H1 (cell line): ENCODE results near the gene HADHA. TPM values are rescaled to one million over a fixed set of nuclear protein-coding genes. Genes with fewer than 3 reads are reported as not detected.

Experiments
- CTCF ChIA-PET: fragments of 300-600 bp; sonication (Branson Sonifier 250); formaldehyde crosslinking; loops from one replicate; lab custom pipeline; 2021; ENCODE audit not compliant: partially characterized antibody; lab: Charles Lee
- POLR2A ChIA-PET: fragments of 300-600 bp; sonication (Branson Sonifier 250); formaldehyde crosslinking; loops from one replicate; lab custom pipeline; 2021; ENCODE audit warnings: inconsistent platforms; ENCODE audit not compliant: partially characterized antibody; lab: Charles Lee
- DNase-seq, 2 experiments: peaks; one replicate each; pipeline versions ENCODE4 v3.0.0 to v3.0.0-alpha.2; 2010 to 2022; ENCODE audit warnings: low spot score in 2 of 2, low read depth in 1 of 2, mixed read lengths in 1 of 2
- FAIRE-seq: peaks from 2 replicates; lab custom pipeline; 2011; peaks lifted over from hg19 to GRCh38; lab: Jason Lieb, UNC
- H2AFZ ChIP-seq: 2 replicates; pipeline ENCODE4 v1.8.1; 2012; ENCODE audit warnings: low read length, inconsistent platforms
- H2AK5ac ChIP-seq: 2 replicates; pipeline ENCODE4 v1.6.1; 2013; ENCODE audit warnings: low read depth, low read length
- H2BK120ac ChIP-seq: replicated peaks from 2 replicates; pipeline ENCODE3; 2013; ENCODE audit warnings: low read depth, low read length, inconsistent platforms
- H2BK12ac ChIP-seq: 2 replicates; pipeline ENCODE4 v1.6.1; 2013; ENCODE audit warnings: low read depth, low read length
- H2BK15ac ChIP-seq: 2 replicates; pipeline ENCODE4 v1.6.1; 2013; ENCODE audit warnings: low read length
- H2BK20ac ChIP-seq: 2 replicates; pipeline ENCODE4 v1.6.1; 2013; ENCODE audit warnings: low read length
- H2BK5ac ChIP-seq: 2 replicates; pipeline ENCODE4 v1.6.1; 2013; ENCODE audit warnings: low read depth, low read length
- H3K14ac ChIP-seq: 2 replicates; pipeline ENCODE4 v1.6.1; 2013; ENCODE audit warnings: inconsistent platforms; ENCODE audit not compliant: insufficient read length
- H3K18ac ChIP-seq: 2 replicates; pipeline ENCODE4 v1.6.1; 2013; ENCODE audit warnings: low read length; ENCODE audit errors: extremely low read depth
- H3K23ac ChIP-seq: 2 replicates; pipeline ENCODE4 v1.6.1; 2013; ENCODE audit warnings: inconsistent platforms; ENCODE audit not compliant: insufficient read length
- H3K23me2 ChIP-seq: 2 replicates; pipeline ENCODE4 v1.6.1; 2013; ENCODE audit warnings: low read depth, low read length
- H3K27ac ChIP-seq: 2 replicates; pipeline ENCODE4 v1.6.1; 2011; ENCODE audit warnings: low read depth, low read length, inconsistent platforms
- H3K27me3 ChIP-seq, 4 experiments: replicated peaks in 1 of 4; 1 replicate in 1 of 4; 2 replicates in 3 of 4; pipeline versions ENCODE4 v1.6.1 to v1.8.1; 2011 to 2013; ENCODE audit warnings: low read length in 3 of 4, mild to moderate bottlenecking in 3 of 4, inconsistent platforms in 2 of 4, mixed read lengths in 2 of 4, moderate library complexity in 1 of 4; ENCODE audit not compliant: control insufficient read depth in 3 of 4, insufficient read depth in 3 of 4; ENCODE audit errors: extremely low read depth in 1 of 4
- H3K36me3 ChIP-seq, 4 experiments: 2 replicates each; pipeline versions ENCODE4 v1.6.1 to v1.8.1; 2011 to 2013; ENCODE audit warnings: mild to moderate bottlenecking in 4 of 4, low read length in 3 of 4, moderate library complexity in 2 of 4, control low read depth in 1 of 4, inconsistent platforms in 1 of 4; ENCODE audit not compliant: insufficient read depth in 4 of 4, control insufficient read depth in 2 of 4
- H3K4ac ChIP-seq: replicated peaks from 2 replicates; pipeline ENCODE3; 2013; ENCODE audit warnings: low read length, low read depth, mixed read lengths, inconsistent platforms; ENCODE audit not compliant: insufficient read length
- H3K4me1 ChIP-seq, 4 experiments: replicated peaks in 1 of 4; 1 replicate in 1 of 4; 2 replicates in 3 of 4; pipeline versions ENCODE4 v1.6.1 to v1.8.1; 2011 to 2013; ENCODE audit warnings: low read length in 3 of 4, inconsistent platforms in 2 of 4, mixed read lengths in 1 of 4; ENCODE audit not compliant: insufficient read depth in 4 of 4, control insufficient read depth in 3 of 4
- H3K4me2 ChIP-seq, 2 experiments: 2 replicates each; pipeline versions ENCODE4 v1.6.1 to v1.8.1; 2011 to 2013; ENCODE audit warnings: low read depth in 2 of 2, low read length in 2 of 2, control low read depth in 1 of 2, inconsistent platforms in 1 of 2, mild to moderate bottlenecking in 1 of 2; ENCODE audit not compliant: insufficient read depth in 1 of 2
- H3K4me3 ChIP-seq, 4 experiments: fragments of 200-600, 300-600 bp in 1 of 4; sonication (generic), shearing (Covaris generic), sonication (Bioruptor Twin) in 1 of 4; 2 replicates each; pipeline versions ENCODE4 v1.5.1 to v1.8.1; 2011 to 2016; ENCODE audit warnings: low read length in 4 of 4, low read depth in 3 of 4, control low read depth in 2 of 4, inconsistent platforms in 2 of 4, mild to moderate bottlenecking in 2 of 4, mixed read lengths in 1 of 4, moderate library complexity in 1 of 4; ENCODE audit not compliant: insufficient read depth in 2 of 4; ENCODE audit errors: extremely low read depth in 1 of 4
- H3K56ac ChIP-seq: replicated peaks from 2 replicates; pipeline ENCODE3; 2013; ENCODE audit warnings: low read depth, mild to moderate bottlenecking, mixed read lengths, low read length, inconsistent platforms; ENCODE audit not compliant: insufficient read length
- H3K79me1 ChIP-seq: 2 replicates; pipeline ENCODE4 v1.6.1; 2013; ENCODE audit warnings: low read depth, low read length, control low read depth
- H3K79me2 ChIP-seq, 2 experiments: 2 replicates each; pipeline versions ENCODE4 v1.6.1 to v1.8.1; 2012 to 2013; ENCODE audit warnings: low read length in 2 of 2, mild to moderate bottlenecking in 2 of 2, inconsistent platforms in 1 of 2; ENCODE audit not compliant: insufficient read depth in 2 of 2, control insufficient read depth in 1 of 2
- H3K9ac ChIP-seq, 4 experiments: replicated peaks in 1 of 4; 1 replicate in 1 of 4; 2 replicates in 3 of 4; pipeline versions ENCODE4 v1.6.1 to v1.8.1; 2011 to 2013; ENCODE audit warnings: low read depth in 3 of 4, low read length in 3 of 4, control low read depth in 2 of 4, mild to moderate bottlenecking in 2 of 4, moderate library complexity in 2 of 4, inconsistent platforms in 1 of 4; ENCODE audit errors: extremely low read depth in 1 of 4
- H3K9me3 ChIP-seq, 2 experiments: 2 replicates each; pipeline versions ENCODE4 v1.6.1 to v1.8.1; 2012 to 2013; ENCODE audit warnings: mild to moderate bottlenecking in 2 of 2, moderate library complexity in 2 of 2, control low read depth in 1 of 2, inconsistent platforms in 1 of 2, low read depth in 1 of 2, low read length in 1 of 2, mixed read lengths in 1 of 2; ENCODE audit not compliant: insufficient read depth in 2 of 2
- H4K20me1 ChIP-seq, 2 experiments: replicated peaks in 1 of 2; 2 replicates each; pipeline versions ENCODE3 to v1.8.1; 2011 to 2013; ENCODE audit warnings: inconsistent platforms in 2 of 2, low read length in 2 of 2, mild to moderate bottlenecking in 1 of 2; ENCODE audit not compliant: insufficient read depth in 2 of 2, control insufficient read depth in 1 of 2
- H4K5ac ChIP-seq: 2 replicates; pipeline ENCODE4 v1.6.1; 2013; ENCODE audit warnings: low read length, low read depth, mixed read lengths, inconsistent platforms; ENCODE audit not compliant: insufficient read length
- H4K8ac ChIP-seq: 2 replicates; pipeline ENCODE4 v1.8.0; 2013; ENCODE audit warnings: mild to moderate bottlenecking, moderate library complexity, low read length, inconsistent platforms; ENCODE audit not compliant: insufficient read depth; ENCODE audit errors: extremely low read depth
- H4K91ac ChIP-seq: replicated peaks from 2 replicates; pipeline ENCODE3; 2013; ENCODE audit warnings: low read length, mixed read lengths, inconsistent platforms; ENCODE audit not compliant: insufficient read length
- BCL11A ChIP-seq, 2 experiments: IDR thresholded peaks; one replicate each; pipeline ENCODE4 v1.6.1; 2011; ENCODE audit warnings: low read depth in 2 of 2, low read length in 2 of 2, mild to moderate bottlenecking in 2 of 2
- NANOG ChIP-seq: IDR thresholded peaks from 2 replicates; pipeline ENCODE4 v1.6.1; 2011; ENCODE audit warnings: low read length, low read depth, mild to moderate bottlenecking, inconsistent platforms; ENCODE audit not compliant: insufficient read depth, poor library complexity, severe bottlenecking
- POLR2AphosphoS5 ChIP-seq: IDR thresholded peaks from 2 replicates; pipeline ENCODE4 v1.6.1; 2011; ENCODE audit warnings: low read depth, low read length
- RBBP5 ChIP-seq: IDR thresholded peaks from 2 replicates; pipeline ENCODE4 v1.7.1; 2012; ENCODE audit warnings: low read depth, mild to moderate bottlenecking, inconsistent platforms, low read length, moderate library complexity, borderline replicate concordance
- SAP30 ChIP-seq: fragments of 300-600 bp; sonication (generic); IDR thresholded peaks from 2 replicates; pipeline ENCODE4 v1.7.1; 2012; ENCODE audit warnings: low read length, moderate library complexity, mild to moderate bottlenecking, inconsistent platforms; ENCODE audit not compliant: insufficient read depth, insufficient replicate concordance
- WGBS, 2 experiments: shearing (Covaris generic) in 1 of 2; methylation state at CpG; one replicate each; pipeline versions ENCODE4 v1.1.6 to v1.1.7; 2013 to 2015; ENCODE audit warnings: low lambda C conversion rate in 2 of 2, mixed read lengths in 2 of 2, inconsistent platforms in 1 of 2, low coverage in 1 of 2, missing lambda C conversion rate in 1 of 2; ENCODE audit not compliant: insufficient replicate concordance in 2 of 2, insufficient coverage in 1 of 2, insufficient read length in 1 of 2; ENCODE audit errors: extremely low coverage in 1 of 2, missing lambda C conversion rate in 1 of 2; 5-methylcytosine and 5-hydroxymethylcytosine counted together
- polyA plus RNA-seq, 7 experiments: library from polyadenylated mRNA; depleted of rRNA in 3 of 7; stranded (reverse) in 5 of 7; unstranded in 2 of 7; fragments of >200 nt in 5 of 7; fragments of 200-250 nt in 2 of 7; gene quantifications; 1 replicate in 5 of 7; 2 replicates in 1 of 7; 4 replicates in 1 of 7; pipeline versions ENCODE4 v1.2.1 to v1.2.3, GENCODE V29; 2011 to 2013; ENCODE audit warnings: missing spikeins in 2 of 7, mixed read lengths in 2 of 7
- total RNA-seq: library from RNA; stranded (reverse); fragmentation: NEBNext Ultra II Directional; extraction: Animal tissue kit (Norgen Biotek cat#: 25700); gene quantifications from 2 replicates; pipeline ENCODE4 v1.2.1, GENCODE V29; 2021
- TF ChIP-seq, protein P1 (sequence below): IDR thresholded peaks from 2 replicates; pipeline ENCODE4 v1.6.1; 2012; ENCODE audit warnings: inconsistent platforms
- TF ChIP-seq, protein P2 (sequence below): IDR thresholded peaks from 2 replicates; pipeline ENCODE4 v1.6.1; 2011; ENCODE audit warnings: low read length, improper control_type of control experiment
- TF ChIP-seq, protein P3 (sequence below): IDR thresholded peaks from 2 replicates; pipeline ENCODE4 v1.6.1; 2012; ENCODE audit warnings: inconsistent platforms

Gene HADHA
- total and polyA plus RNA-seq, 2 of the 8 experiments (the other 6 are each of a cell fraction or from before 2014, with no cell fraction given): 64.6 to 131 TPM

DNA sequence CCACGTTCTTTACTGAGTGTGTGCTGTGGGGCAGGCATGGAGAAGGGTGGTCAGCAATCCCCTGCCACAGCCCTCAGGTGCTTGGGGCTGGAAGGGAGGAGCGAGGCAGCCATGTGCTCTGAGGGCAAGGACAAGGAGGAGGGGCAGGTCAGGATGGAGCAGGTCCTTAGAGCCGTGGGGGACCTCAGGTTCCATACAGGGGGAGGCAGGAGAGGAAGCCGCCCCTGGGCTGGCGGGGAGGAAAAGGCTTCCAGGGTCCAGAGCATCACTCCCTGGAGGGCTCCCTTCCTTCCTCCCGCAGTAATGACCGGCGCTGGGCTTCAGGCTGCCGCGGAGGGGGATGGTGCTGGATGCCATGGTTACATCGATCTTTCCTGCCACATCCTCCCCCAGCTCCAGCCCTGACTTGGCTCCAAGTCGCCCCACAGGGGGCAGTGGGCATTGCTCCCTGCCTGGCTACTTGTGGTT lies 65.0 kb downstream of the HADHA start:
- H4K91ac ChIP-seq: peak overlapping the region; percentile 98
- peak overlapping the region; percentile 68 for H4K5ac ChIP-seq
- H2BK20ac ChIP-seq: 0 out of 2 replicates have a peak overlapping the region, but pooled peaks have one; percentile 17
- H4K20me1 ChIP-seq: peaks cover under 1 to 15% of the 10 kb centered on the region in 2 experiments
- H3K23ac ChIP-seq: no peak overlapping the region
- peak overlapping the region; percentile 80; the same call in 1 of the 2 replicates for H4K8ac ChIP-seq
- peaks cover 0 to 7% of the 10 kb centered on the region in 2 experiments; a peak in 1 of 4 replicates for H3K79me2 ChIP-seq
- POLR2A ChIA-PET: interaction anchor here (1.3 kb wide), 1 partner anchor 9 kb away, joined by 6 read pairs; no protein-coding TSS in a partner anchor
- H3K14ac ChIP-seq: no peak overlapping the region
- peak overlapping the region; percentile 87 for H3K56ac ChIP-seq
- peak overlapping the region; percentile 26 for H3K18ac ChIP-seq
- peaks cover 13% of the 10 kb centered on the region for H3K23me2 ChIP-seq
- H3K4me2 ChIP-seq: peak overlapping the region; percentile 76 to 95
- CTCF ChIA-PET: interaction anchor here (0.7 to 1.9 kb wide), 3 partner anchors 10 to 331 kb away, joined by 3 to 6 read pairs (median 3); no protein-coding TSS in a partner anchor
- H3K4me1 ChIP-seq: peaks cover 2 to 27% (median 20%) of the 10 kb centered on the region in 4 experiments
- H3K9me3 ChIP-seq: no peaks in the 10 kb centered on the region
- H3K79me1 ChIP-seq: peaks cover 7% of the 10 kb centered on the region
- DNase-seq (no peak), FAIRE-seq (no peak)
- 0 out of 2 replicates have a peak overlapping the region, but pooled peaks have one; percentile 67 for H2AFZ ChIP-seq
- 0 out of 2 replicates have a peak overlapping the region, but pooled peaks have one; percentile 21 for H3K27ac ChIP-seq
- peak overlapping the region; percentile 67 for H2BK15ac ChIP-seq
- H3K4ac ChIP-seq: peak overlapping the region; percentile 55
- H2BK12ac ChIP-seq: peak overlapping the region; percentile 52; the same call in 1 of the 2 replicates
- H3K27me3 ChIP-seq: no peaks in the 10 kb centered on the region; a peak in 3 of 7 replicates
- H2AK5ac ChIP-seq: peak overlapping the region; percentile 26; the same call in 1 of the 2 replicates
- H3K9ac ChIP-seq: peak overlapping the region in 3 of 4 experiments; percentile 20 to 61 (median 59); a peak in 6 of 7 replicates
- peak overlapping the region; percentile 86; the same call in 1 of the 2 replicates for H2BK5ac ChIP-seq
- peak overlapping the region; percentile 47 for H2BK120ac ChIP-seq
- H3K4me3 ChIP-seq: peak overlapping the region; percentile 32 to 65 (median 45); a peak in 7 of 8 replicates
- peaks cover 0 to 13% (median 2%) of the 10 kb centered on the region in 4 experiments; a peak in 4 of 8 replicates for H3K36me3 ChIP-seq
- 13% methylated on average over 11 of the region's 12 CpGs; no CpG with 5 or more reads in 1 of the 2 experiments for WGBS, 2 experiments
- TF ChIP-seq, protein P1, sequence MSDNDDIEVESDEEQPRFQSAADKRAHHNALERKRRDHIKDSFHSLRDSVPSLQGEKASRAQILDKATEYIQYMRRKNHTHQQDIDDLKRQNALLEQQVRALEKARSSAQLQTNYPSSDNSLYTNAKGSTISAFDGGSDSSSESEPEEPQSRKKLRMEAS: peak; percentile 90
- TF ChIP-seq POLR2AphosphoS5: peak; percentile 50; the same call in 1 of the 2 replicates
- TF ChIP-seq BCL11A (IDR thresholded peaks at IDR 0.05; ENCODE audit: low read depth in 2 of 2, low read length in 2 of 2): no peak
- TF ChIP-seq RBBP5: peak; percentile 49; the same call in 1 of the 2 replicates
- TF ChIP-seq, protein P2, sequence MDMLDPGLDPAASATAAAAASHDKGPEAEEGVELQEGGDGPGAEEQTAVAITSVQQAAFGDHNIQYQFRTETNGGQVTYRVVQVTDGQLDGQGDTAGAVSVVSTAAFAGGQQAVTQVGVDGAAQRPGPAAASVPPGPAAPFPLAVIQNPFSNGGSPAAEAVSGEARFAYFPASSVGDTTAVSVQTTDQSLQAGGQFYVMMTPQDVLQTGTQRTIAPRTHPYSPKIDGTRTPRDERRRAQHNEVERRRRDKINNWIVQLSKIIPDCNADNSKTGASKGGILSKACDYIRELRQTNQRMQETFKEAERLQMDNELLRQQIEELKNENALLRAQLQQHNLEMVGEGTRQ: no peak
- TF ChIP-seq NANOG: no peak
- TF ChIP-seq, protein P3, sequence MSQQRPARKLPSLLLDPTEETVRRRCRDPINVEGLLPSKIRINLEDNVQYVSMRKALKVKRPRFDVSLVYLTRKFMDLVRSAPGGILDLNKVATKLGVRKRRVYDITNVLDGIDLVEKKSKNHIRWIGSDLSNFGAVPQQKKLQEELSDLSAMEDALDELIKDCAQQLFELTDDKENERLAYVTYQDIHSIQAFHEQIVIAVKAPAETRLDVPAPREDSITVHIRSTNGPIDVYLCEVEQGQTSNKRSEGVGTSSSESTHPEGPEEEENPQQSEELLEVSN: peak; percentile 58; the same call in 1 of the 2 replicates
- TF ChIP-seq SAP30: peak; percentile 23
